CD4-positive, alpha-beta T cell (primary cell): ENCODE results near the gene ING2. TPM values are rescaled to one million over a fixed set of nuclear protein-coding genes. Genes with fewer than 3 reads are reported as not detected.

ENCODE experiments used
- ATAC-seq: fragments of 200-7000 bp; cut with Tn5 transposase; one replicate; pipeline ENCODE4 v1.10.0; 2022; ENCODE audit warnings: mild to moderate bottlenecking; ENCODE audit not compliant: poor library complexity
- CTCF ChIA-PET: fragments of 350-600 bp; sonication (Branson Sonifier 250); formaldehyde crosslinking; loops from one replicate; lab custom pipeline; 2021; ENCODE audit warnings: antibody characterized with exemption, inconsistent platforms; lab: Charles Lee
- POLR2A ChIA-PET: fragments of 350-600 bp; sonication (Branson Sonifier 250); formaldehyde crosslinking; loops from one replicate; lab custom pipeline; 2021; ENCODE audit warnings: antibody characterized with exemption, inconsistent platforms; lab: Charles Lee
- DNase-seq, 14 experiments: peaks; one replicate each; pipeline ENCODE4 v3.0.0-alpha.2; 2013 to 2020; ENCODE audit warnings: mixed read lengths in 2 of 14
- H3K27ac ChIP-seq, 2 donors: one replicate each; pipeline versions ENCODE4 v1.5.1 to v1.7.0; 2013; ENCODE audit warnings: low read length in 2 of 2, low read depth in 1 of 2, mild to moderate bottlenecking in 1 of 2
- H3K27me3 ChIP-seq, 2 experiments: 1 replicate in 1 of 2; 2 replicates in 1 of 2; pipeline versions ENCODE4 v1.6.1 to v1.7.0; 2013; ENCODE audit warnings: low read length in 2 of 2, control low read depth in 1 of 2, mild to moderate bottlenecking in 1 of 2, moderate library complexity in 1 of 2; ENCODE audit not compliant: insufficient read depth in 2 of 2, control insufficient read depth in 1 of 2
- H3K36me3 ChIP-seq: one replicate; pipeline ENCODE4 v1.6.1; 2013; ENCODE audit warnings: low read length, control low read depth; ENCODE audit not compliant: insufficient read depth
- H3K4me1 ChIP-seq: one replicate; pipeline ENCODE4 v1.6.1; 2013; ENCODE audit warnings: low read length, control low read depth; ENCODE audit not compliant: insufficient read depth
- H3K4me3 ChIP-seq: one replicate; pipeline ENCODE4 v1.5.1; 2013; ENCODE audit warnings: mild to moderate bottlenecking, low read length, moderate library complexity
- H3K9me3 ChIP-seq, 2 experiments: 1 replicate in 1 of 2; 2 replicates in 1 of 2; pipeline versions ENCODE4 v1.6.1 to v1.7.0; 2013; ENCODE audit warnings: low read length in 2 of 2, mild to moderate bottlenecking in 2 of 2, control low read depth in 1 of 2, moderate library complexity in 1 of 2; ENCODE audit not compliant: control insufficient read depth in 1 of 2, insufficient read depth in 1 of 2
- H3K27ac Mint-ChIP-seq: one replicate; pipeline ENCODE4 v1.8.0; 2020; ENCODE audit warnings: mixed read lengths
- H3K27me3 Mint-ChIP-seq: one replicate; pipeline ENCODE4 v1.8.0; 2021; ENCODE audit warnings: mixed read lengths
- H3K36me3 Mint-ChIP-seq: one replicate; pipeline ENCODE4 v1.8.0; 2021; ENCODE audit warnings: low read depth, mixed read lengths
- H3K4me1 Mint-ChIP-seq: one replicate; pipeline ENCODE4 v1.8.0; 2021; ENCODE audit warnings: low read depth, mixed read lengths
- H3K4me3 Mint-ChIP-seq: one replicate; pipeline ENCODE4 v1.8.0; 2020; ENCODE audit warnings: mild to moderate bottlenecking, mixed read lengths
- H3K9me3 Mint-ChIP-seq: one replicate; pipeline ENCODE4 v1.8.0; 2020; ENCODE audit warnings: mixed read lengths
- CTCF ChIP-seq: fragments of 200-600 bp; IDR thresholded peaks from one replicate; pipeline ENCODE4 v1.8.0; 2022; ENCODE audit warnings: antibody characterized with exemption, mild to moderate bottlenecking
- intact Hi-C, 2 experiments: fragments of 100-400 bp; cut with DNase I in 1 of 2; cut with micrococcal nuclease in 1 of 2; formaldehyde crosslinking; loops; one replicate each; pipeline versions ENCODE4 v1.15.1 to v1.9.0; 2023 to 2025; cut with DNase I, micrococcal nuclease
- total RNA-seq, 174 experiments: library from RNA in 2 of 174; stranded (reverse) in 2 of 174; gene quantifications; one replicate each; pipeline ENCODE4 v1.2.3 and lab custom pipeline; 2021 to 2026

ING2 gene
- total RNA-seq, 2 experiments from 2014 or later, result 12.5 to 12.8 TPM

GRCh38 chr4:183505611-183506388 is 942 bp downstream of the ING2 start:
- Mint-ChIP-seq H3K9me3 (no peaks in the 10 kb centered on the region), H3K4me3 (peak overlapping the region; percentile 100), H3K36me3 (peaks cover 26% of the 10 kb centered on the region), H3K27me3 (no peaks in the 10 kb centered on the region), H3K4me1 (peaks cover 44% of the 10 kb centered on the region), H3K27ac (peak overlapping the region; percentile 97)
- peak; percentile 74 to 93 (median 84) for DNase-seq
- Histone ChIP-seq H3K4me3 (peak overlapping the region; percentile 90), H3K9me3 (no peaks in the 10 kb centered on the region), H3K27ac (peak overlapping the region; percentile 94 to 95), H3K4me1 (peaks cover 14% of the 10 kb centered on the region), H3K27me3 (no peaks in the 10 kb centered on the region), H3K36me3 (peaks cover 6% of the 10 kb centered on the region)
- POLR2A ChIA-PET, result interaction anchor here (0.9 to 5.3 kb wide), 7 partner anchors 31 to 589 kb away, joined by 3 to 107 read pairs (median 7); partner anchors contain the start of genes CDKN2AIP, DCTD, RWDD4 and TRAPPC11
- intact Hi-C loops, result loop anchor here (1.0 to 10.0 kb wide), 10 partner anchors 33 to 1889 kb away; partner anchors contain the start of genes RWDD4 (in 2 of the 2), TRAPPC11 (in 2 of the 2), ANKRD37 (in 1 of the 2) and CASP3 (in 1 of the 2)
- ATAC-seq, result peak; percentile 27
- no peak for TF ChIP-seq CTCF
- CTCF ChIA-PET, result no interaction called here

- peaks cover 32% of the 10 kb centered on the region for H3K36me3 Mint-ChIP-seq
- H3K4me1 ChIP-seq, result peaks cover 14% of the 10 kb centered on the region
- peak overlapping the region; percentile 100 for H3K4me3 Mint-ChIP-seq
- peak overlapping the region; percentile 90 for H3K4me3 ChIP-seq
- H3K36me3 ChIP-seq, result peaks cover 10% of the 10 kb centered on the region
- H3K27ac ChIP-seq, result peak overlapping the region; percentile 94 to 95
- TF ChIP-seq CTCF, result no peak
- no peaks in the 10 kb centered on the region for H3K9me3 ChIP-seq
- POLR2A ChIA-PET, result interaction anchor here (0.9 to 5.3 kb wide), 6 partner anchors 31 to 588 kb away, joined by 3 to 107 read pairs (median 10); partner anchors contain the start of genes CDKN2AIP, RWDD4 and TRAPPC11
- no peaks in the 10 kb centered on the region for H3K27me3 ChIP-seq
- H3K27ac Mint-ChIP-seq, result peak overlapping the region; percentile 97
- H3K4me1 Mint-ChIP-seq, result peaks cover 42% of the 10 kb centered on the region
- no peaks in the 10 kb centered on the region for H3K9me3 Mint-ChIP-seq
- DNase-seq (no peak), ATAC-seq (no peak)
- no peaks in the 10 kb centered on the region for H3K27me3 Mint-ChIP-seq
- CTCF ChIA-PET, result no interaction called here
- intact Hi-C loops, result loop anchor here (1.0 to 10.0 kb wide), 9 partner anchors 34 to 1888 kb away; partner anchors contain the start of genes ANKRD37 (in 1 of the 2), CASP3 (in 1 of the 2), CDKN2AIP (in 1 of the 2) and CENPU (in 1 of the 2)
Measured at GRCh38 chr4:183506389-183506735, 1.5 kb downstream of the ING2 start.

- Histone ChIP-seq H3K27me3 (no peaks in the 10 kb centered on the region), H3K36me3 (peaks cover 14% of the 10 kb centered on the region), H3K9me3 (no peaks in the 10 kb centered on the region), H3K4me1 (peaks cover 12% of the 10 kb centered on the region), H3K27ac (no peak overlapping the region), H3K4me3 (no peak overlapping the region)
- peaks cover 29% of the 10 kb centered on the region for H3K4me1 Mint-ChIP-seq
- ATAC-seq (no peak), DNase-seq (no peak)
- H3K4me3 Mint-ChIP-seq, result peak overlapping the region; percentile 70
- intact Hi-C loops, result loop anchor here (2.0 to 10.0 kb wide), 8 partner anchors 36 to 1887 kb away; partner anchors contain the start of genes ANKRD37 (in 1 of the 2), CASP3 (in 1 of the 2), CDKN2AIP (in 1 of the 2) and CENPU (in 1 of the 2)
- H3K27me3 Mint-ChIP-seq, result no peaks in the 10 kb centered on the region
- H3K27ac Mint-ChIP-seq, result peak overlapping the region; percentile 97
- POLR2A ChIA-PET, result interaction anchor here (0.9 to 5.3 kb wide), 2 partner anchors 63 to 152 kb away, joined by 4 to 107 read pairs; partner anchors contain the start of genes CDKN2AIP, RWDD4 and TRAPPC11
- H3K9me3 Mint-ChIP-seq, result no peaks in the 10 kb centered on the region
- peaks cover 46% of the 10 kb centered on the region for H3K36me3 Mint-ChIP-seq
- CTCF ChIA-PET, result interaction anchor here (0.6 kb wide), 1 partner anchor 1891 kb away, joined by 4 read pairs; no protein-coding TSS in a partner anchor
- TF ChIP-seq CTCF, result no peak
Measured at GRCh38 chr4:183507925-183508696, 3.3 kb downstream of the ING2 start.
